Measurements from ENCODE around the gene LCOR.
"Not testable (repeated sequence)": the region's sequence is repeated elsewhere in the genome, so short reads cannot be mapped to it uniquely, and the experiment has no call there.

LCOR gene

DNA sequence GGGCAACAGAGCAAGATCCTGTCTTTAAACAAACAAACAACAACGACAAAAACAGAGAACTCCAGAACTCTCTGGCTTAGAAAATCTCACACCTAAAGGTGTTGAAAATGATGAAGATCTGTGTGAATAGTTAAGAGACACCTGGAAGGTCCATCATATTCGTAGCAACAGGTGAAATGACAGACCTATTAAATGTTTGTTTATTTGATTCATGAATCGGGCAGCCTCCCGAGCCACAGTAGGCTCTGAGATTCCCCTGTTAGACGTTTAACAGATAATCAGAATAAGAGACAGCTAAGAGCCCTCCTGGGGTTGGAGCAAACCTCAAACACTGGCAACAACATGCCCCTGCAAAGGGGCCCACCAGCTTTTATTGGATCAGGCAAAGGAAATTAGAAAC is 103.7 kb downstream of the LCOR start:
- Histone ChIP-seq H3K4me2 (ENCODE audit: low read length, poor library complexity, severe bottlenecking) (no peak overlapping the region), H2BK15ac (ENCODE audit: low read depth, poor library complexity, severe bottlenecking) (no peak overlapping the region), H2BK120ac (ENCODE audit: low read depth, low read length) (no peak overlapping the region), H2AFZ (ENCODE audit: low read depth, low read length) (no peak overlapping the region), H2AK5ac (ENCODE audit: low read length, severe bottlenecking) (no peak overlapping the region), H3K9ac (ENCODE audit: low read length) (no peak overlapping the region), H3K18ac (ENCODE audit: low read depth in 1 of 2, low read length in 2 of 2) (no peak overlapping the region), H3K27me3 (ENCODE audit: control insufficient read depth in 1 of 2, insufficient read depth in 1 of 2, low read length in 2 of 2) (no peaks in the 10 kb centered on the region), H3K23ac (ENCODE audit: low read length in 2 of 2) (no peak overlapping the region), H4K91ac (ENCODE audit: low read length) (no peak overlapping the region), H3K9me3 (ENCODE audit: control insufficient read depth, low read length) (no peaks in the 10 kb centered on the region), H3K36me3 (ENCODE audit: control insufficient read depth in 1 of 2, insufficient read depth in 2 of 2, low read depth in 1 of 2, low read length in 2 of 2) (peaks cover 10 to 25% of the 10 kb centered on the region in 2 experiments), H3K4ac (ENCODE audit: low read depth in 1 of 2, low read length in 2 of 2) (no peak overlapping the region), H3K4me1 (ENCODE audit: control insufficient read depth, insufficient read depth, low read depth, low read length) (no peaks in the 10 kb centered on the region), H3K79me1 (replicated peaks; ENCODE audit: low read length, poor library complexity, severe bottlenecking) (peaks cover 30% of the 10 kb centered on the region), H3K4me3 (ENCODE audit: insufficient read depth in 1 of 2, low read depth in 1 of 2, low read length in 2 of 2) (no peak overlapping the region), H2BK12ac (ENCODE audit: low read length in 2 of 2) (no peak overlapping the region), H3K27ac (ENCODE audit: low read length, poor library complexity, severe bottlenecking) (no peak overlapping the region), H4K8ac (ENCODE audit: low read length) (no peak overlapping the region), H2BK5ac (ENCODE audit: low read depth, low read length, poor library complexity, severe bottlenecking) (no peak overlapping the region), H3K14ac (ENCODE audit: low read length in 2 of 2) (no peak overlapping the region)
- 95% methylated on average over 4 of the region's 5 CpGs for WGBS
- no peak for DNase-seq

DNA sequence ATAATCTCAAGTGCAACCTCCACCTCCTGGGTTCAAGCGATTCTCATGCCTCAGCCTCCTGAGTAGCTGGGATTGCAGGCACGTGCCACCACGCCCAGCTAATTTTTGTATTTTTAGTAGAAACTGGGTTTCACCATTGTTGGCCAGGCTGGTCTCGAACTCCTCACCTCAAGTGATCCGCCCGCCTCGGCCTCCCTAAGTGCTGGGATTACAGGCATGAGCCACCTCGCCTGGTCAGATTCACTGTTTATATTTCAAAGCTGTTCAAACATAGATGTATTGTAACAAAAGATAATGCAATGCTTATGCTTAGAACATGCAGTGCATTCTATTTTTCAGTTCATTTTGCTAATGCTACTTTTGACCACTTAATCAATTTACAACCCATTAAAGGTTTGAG is 111.1 kb downstream of the LCOR start:
- not testable (repeated sequence) for H2BK15ac ChIP-seq (ENCODE audit: low read depth, poor library complexity, severe bottlenecking); H3K18ac ChIP-seq (ENCODE audit: low read depth in 1 of 2, low read length in 2 of 2)

GRCh38 chr10:96947036-96947435 is 114.9 kb downstream of the LCOR start:
- Histone ChIP-seq H2BK120ac (ENCODE audit: low read depth, low read length) (no peak overlapping the region), H2BK5ac (ENCODE audit: low read depth, low read length, poor library complexity, severe bottlenecking) (no peak overlapping the region), H3K27ac (ENCODE audit: low read length, poor library complexity, severe bottlenecking) (no peak overlapping the region), H3K18ac (ENCODE audit: low read depth in 1 of 2, low read length in 2 of 2) (no peak overlapping the region), H3K9me3 (ENCODE audit: control insufficient read depth, low read length) (no peaks in the 10 kb centered on the region), H3K4me3 (ENCODE audit: insufficient read depth in 1 of 2, low read depth in 1 of 2, low read length in 2 of 2) (no peak overlapping the region), H3K14ac (ENCODE audit: low read length in 2 of 2) (no peak overlapping the region), H3K4me2 (ENCODE audit: low read length, poor library complexity, severe bottlenecking) (no peak overlapping the region), H2BK12ac (ENCODE audit: low read length in 2 of 2) (no peak overlapping the region), H3K4me1 (ENCODE audit: control insufficient read depth, insufficient read depth, low read depth, low read length) (no peaks in the 10 kb centered on the region), H3K9ac (ENCODE audit: low read length) (no peak overlapping the region), H3K27me3 (ENCODE audit: control insufficient read depth in 1 of 2, insufficient read depth in 1 of 2, low read length in 2 of 2) (no peaks in the 10 kb centered on the region), H4K91ac (ENCODE audit: low read length) (no peak overlapping the region), H2AK5ac (ENCODE audit: low read length, severe bottlenecking) (no peak overlapping the region), H3K4ac (ENCODE audit: low read depth in 1 of 2, low read length in 2 of 2) (no peak overlapping the region), H3K23ac (ENCODE audit: low read length in 2 of 2) (no peak overlapping the region), H2AFZ (ENCODE audit: low read depth, low read length) (no peak overlapping the region), H4K8ac (ENCODE audit: low read length) (no peak overlapping the region), H2BK15ac (ENCODE audit: low read depth, poor library complexity, severe bottlenecking) (no peak overlapping the region), H3K36me3 (ENCODE audit: control insufficient read depth in 1 of 2, insufficient read depth in 2 of 2, low read depth in 1 of 2, low read length in 2 of 2) (peaks cover 0 to 46% of the 10 kb centered on the region in 2 experiments), H3K79me1 (replicated peaks; ENCODE audit: low read length, poor library complexity, severe bottlenecking) (peaks cover 11% of the 10 kb centered on the region)
- 100% methylated on average over 3 of the region's 5 CpGs for WGBS
- no peak for DNase-seq

More for the DNA sequence above, 111.1 kb downstream of the LCOR start:
- not testable (repeated sequence) for H2BK12ac ChIP-seq (ENCODE audit: low read length in 2 of 2); H3K14ac ChIP-seq (ENCODE audit: low read length in 2 of 2); H3K4me3 ChIP-seq (ENCODE audit: insufficient read depth in 1 of 2, low read depth in 1 of 2, low read length in 2 of 2); H4K8ac ChIP-seq (ENCODE audit: low read length); H2BK5ac ChIP-seq (ENCODE audit: low read depth, low read length, poor library complexity, severe bottlenecking); H3K27me3 ChIP-seq (ENCODE audit: control insufficient read depth in 1 of 2, insufficient read depth in 1 of 2, low read length in 2 of 2); H2AK5ac ChIP-seq (ENCODE audit: low read length, severe bottlenecking); H3K4ac ChIP-seq (ENCODE audit: low read depth in 1 of 2, low read length in 2 of 2); H3K27ac ChIP-seq (ENCODE audit: low read length, poor library complexity, severe bottlenecking); H3K9ac ChIP-seq (ENCODE audit: low read length); H3K23ac ChIP-seq (ENCODE audit: low read length in 2 of 2); H3K4me1 ChIP-seq (ENCODE audit: control insufficient read depth, insufficient read depth, low read depth, low read length); H2BK120ac ChIP-seq (ENCODE audit: low read depth, low read length); H2AFZ ChIP-seq (ENCODE audit: low read depth, low read length); H3K79me1 ChIP-seq (replicated peaks; ENCODE audit: low read length, poor library complexity, severe bottlenecking); H3K9me3 ChIP-seq (ENCODE audit: control insufficient read depth, low read length); H4K91ac ChIP-seq (ENCODE audit: low read length); H3K4me2 ChIP-seq (ENCODE audit: low read length, poor library complexity, severe bottlenecking); DNase-seq
- peaks cover 0 to 27% of the 10 kb centered on the region in 2 experiments for H3K36me3 ChIP-seq (ENCODE audit: control insufficient read depth in 1 of 2, insufficient read depth in 2 of 2, low read depth in 1 of 2, low read length in 2 of 2)
- WGBS, result 92% methylated on average over 7 of the region's 8 CpGs

DNA sequence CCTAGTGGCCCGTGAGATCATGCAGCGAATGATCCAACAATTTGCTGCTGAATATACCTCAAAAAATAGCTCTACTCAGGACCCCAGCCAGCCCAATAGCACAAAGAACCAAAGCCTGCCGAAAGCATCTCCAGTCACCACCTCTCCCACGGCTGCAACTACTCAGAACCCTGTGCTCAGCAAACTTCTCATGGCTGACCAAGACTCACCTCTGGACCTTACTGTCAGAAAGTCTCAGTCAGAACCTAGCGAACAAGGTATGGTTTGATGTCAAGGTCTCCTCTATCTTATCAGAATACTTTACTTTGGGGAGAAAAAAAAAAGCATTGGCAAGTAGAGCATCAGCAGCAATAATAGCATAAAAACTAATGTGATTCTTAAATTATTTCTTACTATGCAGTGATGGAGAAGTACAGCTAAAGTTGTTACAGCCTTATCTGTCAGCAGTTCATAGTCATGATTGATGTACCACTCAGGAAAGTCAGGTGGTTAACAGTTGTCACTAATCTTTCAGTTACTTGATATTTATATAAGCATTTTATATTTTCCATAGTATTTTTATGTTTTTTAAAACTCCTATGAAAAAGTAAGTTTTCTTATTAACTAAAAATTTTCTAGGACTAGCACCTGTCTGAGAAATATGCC is 117.1 kb downstream of the LCOR start:
- no peaks in the 10 kb centered on the region for H3K9me3 ChIP-seq (ENCODE audit: control insufficient read depth, low read length)
- no peaks in the 10 kb centered on the region for H3K27me3 ChIP-seq (ENCODE audit: control insufficient read depth in 1 of 2, insufficient read depth in 1 of 2, low read length in 2 of 2)
- no peak overlapping the region for H3K18ac ChIP-seq (ENCODE audit: low read depth in 1 of 2, low read length in 2 of 2)
- H3K4me3 ChIP-seq (ENCODE audit: insufficient read depth in 1 of 2, low read depth in 1 of 2, low read length in 2 of 2), result no peak overlapping the region
- no peak overlapping the region for H3K4ac ChIP-seq (ENCODE audit: low read depth in 1 of 2, low read length in 2 of 2)
- no peak overlapping the region for H3K14ac ChIP-seq (ENCODE audit: low read length in 2 of 2)
- peaks cover 3 to 54% of the 10 kb centered on the region in 2 experiments for H3K36me3 ChIP-seq (ENCODE audit: control insufficient read depth in 1 of 2, insufficient read depth in 2 of 2, low read depth in 1 of 2, low read length in 2 of 2)
- H3K23ac ChIP-seq (ENCODE audit: low read length in 2 of 2), result no peak overlapping the region
- no peak overlapping the region for H3K9ac ChIP-seq (ENCODE audit: low read length)
- H2BK12ac ChIP-seq (ENCODE audit: low read length in 2 of 2), result no peak overlapping the region
- H4K91ac ChIP-seq (ENCODE audit: low read length), result no peak overlapping the region
- DNase-seq, result no peak
- H3K79me1 ChIP-seq (replicated peaks; ENCODE audit: low read length, poor library complexity, severe bottlenecking), result peaks cover 11% of the 10 kb centered on the region
- H2BK120ac ChIP-seq (ENCODE audit: low read depth, low read length), result no peak overlapping the region
- no peak overlapping the region for H3K27ac ChIP-seq (ENCODE audit: low read length, poor library complexity, severe bottlenecking)
- WGBS, result 96% methylated on average over 4 of the region's 5 CpGs
- no peak overlapping the region for H2AFZ ChIP-seq (ENCODE audit: low read depth, low read length)
- no peak overlapping the region for H2BK5ac ChIP-seq (ENCODE audit: low read depth, low read length, poor library complexity, severe bottlenecking)
- no peaks in the 10 kb centered on the region for H3K4me1 ChIP-seq (ENCODE audit: control insufficient read depth, insufficient read depth, low read depth, low read length)
- no peak overlapping the region for H3K4me2 ChIP-seq (ENCODE audit: low read length, poor library complexity, severe bottlenecking)
- no peak overlapping the region for H2AK5ac ChIP-seq (ENCODE audit: low read length, severe bottlenecking)
- H4K8ac ChIP-seq (ENCODE audit: low read length), result no peak overlapping the region
- no peak overlapping the region for H2BK15ac ChIP-seq (ENCODE audit: low read depth, poor library complexity, severe bottlenecking)
